GM12878 (cell line): Measurements from ENCODE around the gene CAMTA1. TPM values are rescaled to one million over a fixed set of nuclear protein-coding genes. Genes with fewer than 3 reads are reported as not detected.

Experiments
- ATAC-seq: fragments of 200-7000 bp; cut with Tn5 transposase; 3 replicates; pipeline ENCODE4 v1.9.1; 2020; ENCODE audit warnings: mild to moderate bottlenecking, moderate library complexity
- BruUV-seq: library from RNA; stranded (reverse); fragments of 400-500 nt; replicated peaks from 2 replicates; lab custom pipeline; 2021; lab: Mats Ljungman, UMichigan
- CTCF ChIA-PET: fragments of 300-600 bp; sonication (Branson Sonifier 250); formaldehyde crosslinking; extraction: SDS; loops from one replicate; lab custom pipeline; 2021; ENCODE audit warnings: inconsistent platforms; lab: Yijun Ruan, JAX
- POLR2A ChIA-PET: fragments of 350-600 bp; formaldehyde crosslinking; extraction: SDS; loops from one replicate; lab custom pipeline; 2021; ENCODE audit warnings: inconsistent platforms; lab: Charles Lee
- RAD21 ChIA-PET: fragments of 300-600 bp; sonication (Branson Sonifier 250); formaldehyde crosslinking; loops from one replicate; lab custom pipeline; 2023; ENCODE audit warnings: antibody characterized with exemption; ENCODE audit not compliant: unreplicated experiment; lab: Charles Lee
- SMC1A ChIA-PET: fragments of 300-600 bp; sonication (Branson Sonifier 250); formaldehyde crosslinking; loops from one replicate; lab custom pipeline; 2023; ENCODE audit not compliant: unreplicated experiment, uncharacterized antibody; lab: Charles Lee
- DNase-seq: peaks from one replicate; pipeline ENCODE4 v3.0.0-alpha.2; 2011; ENCODE audit warnings: low read depth, low spot score
- FAIRE-seq: peaks from 3 replicates; lab custom pipeline; 2011; peaks lifted over from hg19 to GRCh38; lab: Jason Lieb, UNC
- H2AFZ ChIP-seq: 2 replicates; pipeline ENCODE4 v1.6.0; 2011; ENCODE audit warnings: low read depth, low read length, control low read depth; ENCODE audit not compliant: control insufficient read depth
- H3K27ac ChIP-seq: 2 replicates; pipeline ENCODE4 v1.5.1; 2011; ENCODE audit warnings: control low read depth; ENCODE audit not compliant: control insufficient read depth, insufficient read depth
- H3K27me3 ChIP-seq, 2 experiments: replicated peaks in 1 of 2; 2 replicates each; pipeline versions ENCODE4 v1.6.0 to v1.6.1; 2011; ENCODE audit warnings: low read length in 1 of 2; ENCODE audit not compliant: control insufficient read depth in 2 of 2, insufficient read depth in 2 of 2
- H3K36me3 ChIP-seq, 2 experiments: 2 replicates each; pipeline ENCODE4 v1.5.1; 2011; ENCODE audit warnings: low read length in 1 of 2; ENCODE audit not compliant: control insufficient read depth in 2 of 2, insufficient read depth in 2 of 2
- H3K4me1 ChIP-seq: 2 replicates; pipeline ENCODE4 v1.6.1; 2011; ENCODE audit warnings: mild to moderate bottlenecking, low read length, moderate library complexity, mixed read lengths; ENCODE audit not compliant: control insufficient read depth, insufficient read depth
- H3K4me2 ChIP-seq: 2 replicates; pipeline ENCODE4 v1.6.0; 2011; ENCODE audit warnings: control low read depth; ENCODE audit not compliant: control insufficient read depth, insufficient read depth
- H3K4me3 ChIP-seq: fragments of 200-600 bp; sonication (generic); 2 replicates; pipeline ENCODE4 v1.5.1; 2016
- H3K79me2 ChIP-seq: 2 replicates; pipeline ENCODE4 v1.6.0; 2011; ENCODE audit warnings: low read length; ENCODE audit not compliant: control insufficient read depth, insufficient read depth
- H3K9ac ChIP-seq: 2 replicates; pipeline ENCODE4 v1.8.0; 2011; ENCODE audit warnings: low read length, control low read depth, mixed read lengths; ENCODE audit not compliant: control insufficient read depth, insufficient read depth
- H3K9me3 ChIP-seq: replicated peaks from 3 replicates; pipeline ENCODE4 v1.5.1; 2011; ENCODE audit warnings: mild to moderate bottlenecking, low read length; ENCODE audit not compliant: control insufficient read depth, insufficient read depth
- H4K20me1 ChIP-seq: 2 replicates; pipeline ENCODE4 v1.6.0; 2011; ENCODE audit not compliant: control insufficient read depth, insufficient read depth
- ATF7 ChIP-seq: fragments of 450-650 bp; IDR thresholded peaks from 2 replicates; pipeline ENCODE4 v1.6.1; 2016; ENCODE audit warnings: low read depth, mild to moderate bottlenecking
- BRCA1 ChIP-seq: IDR thresholded peaks from 2 replicates; pipeline ENCODE4 v1.6.1; 2011; ENCODE audit warnings: low read depth, low read length, improper control_type of control experiment
- CHD2 ChIP-seq: IDR thresholded peaks from 2 replicates; pipeline ENCODE4 v1.6.1; 2011; ENCODE audit warnings: low read depth, low read length, improper control_type of control experiment, borderline replicate concordance
- EGR1 ChIP-seq, 2 experiments: IDR thresholded peaks; 1 replicate in 1 of 2; 2 replicates in 1 of 2; pipeline ENCODE4 v1.6.1; 2011 to 2012; ENCODE audit warnings: low read depth in 2 of 2, low read length in 2 of 2, borderline replicate concordance in 1 of 2, mild to moderate bottlenecking in 1 of 2, moderate library complexity in 1 of 2
- ESRRA ChIP-seq: IDR thresholded peaks from 2 replicates; pipeline ENCODE4 v1.6.1; 2012; ENCODE audit warnings: mild to moderate bottlenecking, low read length, improper control_type of control experiment
- HDAC6 ChIP-seq: fragments of 200-600 bp; sonication (generic); IDR thresholded peaks from one replicate; pipeline ENCODE4 v1.8.0; 2017; ENCODE audit warnings: antibody characterized with exemption; ENCODE audit not compliant: unreplicated experiment
- KLF5 ChIP-seq: fragments of 450-650 bp; IDR thresholded peaks from 2 replicates; pipeline ENCODE4 v1.6.1; 2014; ENCODE audit warnings: mild to moderate bottlenecking; ENCODE audit not compliant: partially characterized antibody
- MEF2A ChIP-seq: IDR thresholded peaks from 2 replicates; pipeline ENCODE4 v1.6.1; 2011; ENCODE audit warnings: low read depth, mild to moderate bottlenecking, low read length, moderate library complexity; ENCODE audit not compliant: insufficient read depth
- MYC ChIP-seq: IDR thresholded peaks from 2 replicates; pipeline ENCODE4 v1.6.1; 2011; ENCODE audit warnings: mild to moderate bottlenecking, low read length, moderate library complexity, inconsistent platforms; ENCODE audit not compliant: insufficient read depth, insufficient replicate concordance, insufficient read length, severe bottlenecking
- NFXL1 ChIP-seq: fragments of 450-650 bp; IDR thresholded peaks from 2 replicates; pipeline ENCODE4 v1.6.1; 2017; ENCODE audit warnings: antibody characterized with exemption, mild to moderate bottlenecking, borderline replicate concordance
- NFYB ChIP-seq: IDR thresholded peaks from 2 replicates; pipeline ENCODE4 v1.6.1; 2011; ENCODE audit warnings: low read depth, mild to moderate bottlenecking, low read length, improper control_type of control experiment, moderate library complexity; ENCODE audit not compliant: insufficient read depth
- NR2C2 ChIP-seq: IDR thresholded peaks from 2 replicates; pipeline ENCODE4 v1.6.1; 2011; ENCODE audit warnings: borderline replicate concordance, low read depth; ENCODE audit not compliant: control insufficient read depth, insufficient read length
- POLR2AphosphoS5 ChIP-seq: IDR thresholded peaks from 2 replicates; pipeline ENCODE4 v1.6.1; 2011; ENCODE audit warnings: mild to moderate bottlenecking, low read length, inconsistent platforms
- SMAD1 ChIP-seq: fragments of 450-650 bp; IDR thresholded peaks from 2 replicates; pipeline ENCODE4 v1.6.1; 2018; ENCODE audit warnings: mild to moderate bottlenecking, low read depth; ENCODE audit not compliant: partially characterized antibody
- SREBF1 ChIP-seq: IDR thresholded peaks from 2 replicates; pipeline ENCODE4 v1.6.1; 2012; ENCODE audit warnings: mild to moderate bottlenecking, low read length
- SRF ChIP-seq, 2 experiments: IDR thresholded peaks; 2 replicates each; pipeline ENCODE4 v1.6.1; 2011; ENCODE audit warnings: low read depth in 2 of 2, low read length in 2 of 2, mild to moderate bottlenecking in 1 of 2, moderate library complexity in 1 of 2
- WRNIP1 ChIP-seq: IDR thresholded peaks from 2 replicates; pipeline ENCODE4 v1.6.1; 2011; ENCODE audit warnings: low read depth, low read length, improper control_type of control experiment, borderline replicate concordance
- YY1 ChIP-seq: IDR thresholded peaks from 2 replicates; pipeline ENCODE4 v1.6.1; 2011; ENCODE audit warnings: low read depth, mild to moderate bottlenecking, low read length
- in situ Hi-C: fragments of 300-500 bp; cut with MboI; formaldehyde crosslinking; loops from 9 replicates; pipeline ENCODE4 v1.14.3; 2018; ENCODE audit warnings: mixed read lengths
- intact Hi-C: fragments of 100-400 bp; cut with micrococcal nuclease; formaldehyde crosslinking; loops from one replicate; pipeline ENCODE4 v1.14.2; 2022; ENCODE audit not compliant: unreplicated experiment
- polyA plus RNA-seq, 11 experiments: library from polyadenylated mRNA; depleted of rRNA in 4 of 11; unstranded in 6 of 11; stranded (reverse) in 5 of 11; fragments of >200 nt; fragmentation: Nextera tagmentation in 4 of 11; fragmentation: Illumina TruSeq in 1 of 11; extraction: Ambion mirVana in 4 of 11; extraction: Trizol in 1 of 11; gene quantifications; 1 replicate in 1 of 11; 2 replicates in 10 of 11; pipeline versions ENCODE4 v1.2.1 to v1.2.3, GENCODE V29; 2011 to 2016; ENCODE audit warnings: inconsistent platforms in 2 of 11, missing spikeins in 2 of 11, low read depth in 1 of 11
- total RNA-seq, 4 experiments: library from RNA; depleted of rRNA in 3 of 4; stranded (reverse); fragments of >200 nt in 3 of 4; fragmentation: Illumina TruSeq in 1 of 4; extraction: Trizol in 1 of 4; gene quantifications; 2 replicates each; pipeline versions ENCODE4 v1.2.1 to v1.2.3, GENCODE V29; 2013 to 2021
- TF ChIP-seq, protein P1 (sequence below): fragments of 450-650 bp; IDR thresholded peaks from 2 replicates; pipeline ENCODE4 v1.6.1; 2017; ENCODE audit warnings: mild to moderate bottlenecking, moderate library complexity

The CAMTA1 gene
- total and polyA plus RNA-seq, 10 of the 15 experiments (the other 5 are each of a cell fraction or from before 2014, with no cell fraction given), result 37.7 to 148 (median 76.4) TPM

DNA sequence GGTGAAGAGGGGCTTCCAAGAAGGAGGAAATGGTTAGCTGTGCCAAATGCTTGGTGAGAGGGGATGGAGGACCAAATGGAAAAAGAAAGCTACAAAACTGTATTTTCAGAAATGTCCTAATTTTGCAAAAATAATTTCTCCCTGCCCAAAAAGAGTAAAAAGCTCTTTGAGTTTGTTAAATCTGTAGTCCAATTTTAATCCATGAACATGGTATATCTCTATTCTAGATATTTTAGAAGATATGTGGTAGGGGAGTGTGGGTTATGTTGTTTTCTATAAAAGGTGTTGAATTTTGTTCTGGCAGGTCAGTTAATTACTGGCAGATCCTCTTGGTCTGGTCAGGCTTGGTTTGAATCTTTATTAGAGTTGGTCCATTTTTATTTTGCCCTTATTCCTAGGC, 511.7 kb downstream of the CAMTA1 start:
- no peaks in the 10 kb centered on the region; the same call in 2 of the 3 replicates for H3K9me3 ChIP-seq
- POLR2A ChIA-PET, result no interaction called here
- no TSS peak for BruUV-seq
- intact Hi-C loops (no loop called here), in situ Hi-C loops (no loop called here)
- FAIRE-seq, result no peak
- no peaks in the 10 kb centered on the region for H3K4me1 ChIP-seq
- RAD21 ChIA-PET, result no interaction called here
- CTCF ChIA-PET, result no interaction called here
- SMC1A ChIA-PET, result no interaction called here
- H3K79me2 ChIP-seq, result no peaks in the 10 kb centered on the region
- no peak for TF ChIP-seq NFXL1
- no peak for TF ChIP-seq MYC
- no peak for TF ChIP-seq YY1
- TF ChIP-seq WRNIP1, result no peak
- TF ChIP-seq ESRRA, result no peak
- no peak for TF ChIP-seq SRF (IDR thresholded peaks at IDR 0.05; ENCODE audit: low read depth in 2 of 2, low read length in 2 of 2)
- no peak for TF ChIP-seq POLR2AphosphoS5
- TF ChIP-seq SREBF1, result no peak
- TF ChIP-seq CHD2, result no peak
- no peak for TF ChIP-seq NR2C2
- TF ChIP-seq ATF7, result no peak
- no peak for TF ChIP-seq EGR1 (IDR thresholded peaks at IDR 0.05; ENCODE audit: borderline replicate concordance in 1 of 2, low read depth in 2 of 2, low read length in 2 of 2)
- TF ChIP-seq, protein P1, sequence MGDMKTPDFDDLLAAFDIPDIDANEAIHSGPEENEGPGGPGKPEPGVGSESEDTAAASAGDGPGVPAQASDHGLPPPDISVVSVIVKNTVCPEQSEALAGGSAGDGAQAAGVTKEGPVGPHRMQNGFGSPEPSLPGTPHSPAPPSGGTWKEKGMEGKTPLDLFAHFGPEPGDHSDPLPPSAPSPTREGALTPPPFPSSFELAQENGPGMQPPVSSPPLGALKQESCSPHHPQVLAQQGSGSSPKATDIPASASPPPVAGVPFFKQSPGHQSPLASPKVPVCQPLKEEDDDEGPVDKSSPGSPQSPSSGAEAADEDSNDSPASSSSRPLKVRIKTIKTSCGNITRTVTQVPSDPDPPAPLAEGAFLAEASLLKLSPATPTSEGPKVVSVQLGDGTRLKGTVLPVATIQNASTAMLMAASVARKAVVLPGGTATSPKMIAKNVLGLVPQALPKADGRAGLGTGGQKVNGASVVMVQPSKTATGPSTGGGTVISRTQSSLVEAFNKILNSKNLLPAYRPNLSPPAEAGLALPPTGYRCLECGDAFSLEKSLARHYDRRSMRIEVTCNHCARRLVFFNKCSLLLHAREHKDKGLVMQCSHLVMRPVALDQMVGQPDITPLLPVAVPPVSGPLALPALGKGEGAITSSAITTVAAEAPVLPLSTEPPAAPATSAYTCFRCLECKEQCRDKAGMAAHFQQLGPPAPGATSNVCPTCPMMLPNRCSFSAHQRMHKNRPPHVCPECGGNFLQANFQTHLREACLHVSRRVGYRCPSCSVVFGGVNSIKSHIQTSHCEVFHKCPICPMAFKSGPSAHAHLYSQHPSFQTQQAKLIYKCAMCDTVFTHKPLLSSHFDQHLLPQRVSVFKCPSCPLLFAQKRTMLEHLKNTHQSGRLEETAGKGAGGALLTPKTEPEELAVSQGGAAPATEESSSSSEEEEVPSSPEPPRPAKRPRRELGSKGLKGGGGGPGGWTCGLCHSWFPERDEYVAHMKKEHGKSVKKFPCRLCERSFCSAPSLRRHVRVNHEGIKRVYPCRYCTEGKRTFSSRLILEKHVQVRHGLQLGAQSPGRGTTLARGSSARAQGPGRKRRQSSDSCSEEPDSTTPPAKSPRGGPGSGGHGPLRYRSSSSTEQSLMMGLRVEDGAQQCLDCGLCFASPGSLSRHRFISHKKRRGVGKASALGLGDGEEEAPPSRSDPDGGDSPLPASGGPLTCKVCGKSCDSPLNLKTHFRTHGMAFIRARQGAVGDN, result no peak
- TF ChIP-seq MEF2A, result no peak
- TF ChIP-seq HDAC6, result no peak
- no peak for TF ChIP-seq BRCA1
- no peak for TF ChIP-seq KLF5
- TF ChIP-seq NFYB, result no peak
- TF ChIP-seq SMAD1, result no peak
- H3K27ac ChIP-seq, result no peak overlapping the region
- peaks cover 2% of the 10 kb centered on the region in 2 experiments; a peak in 3 of 4 replicates for H3K27me3 ChIP-seq
- no peak overlapping the region for H3K9ac ChIP-seq
- ATAC-seq, result no peak
- H3K4me2 ChIP-seq, result no peak overlapping the region
- H3K36me3 ChIP-seq, result no peaks in the 10 kb centered on the region
- no peaks in the 10 kb centered on the region for H4K20me1 ChIP-seq
- no peak for DNase-seq
- H3K4me3 ChIP-seq, result no peak overlapping the region
- no peak overlapping the region for H2AFZ ChIP-seq
